Nephron progenitor cell (in vitro differentiated cells): ENCODE data around the gene SSH3.

ENCODE experiments used
- DNase-seq: peaks from one replicate; pipeline ENCODE4 v3.0.0; 2021
- H3K27ac Mint-ChIP-seq: 2 replicates; pipeline ENCODE4 v1.8.0; 2021; ENCODE audit warnings: mild to moderate bottlenecking, moderate library complexity, mixed read lengths
- H3K27me3 Mint-ChIP-seq: 2 replicates; pipeline ENCODE4 v1.8.0; 2021; ENCODE audit warnings: mild to moderate bottlenecking, low read depth, mixed read lengths; ENCODE audit not compliant: poor library complexity
- H3K36me3 Mint-ChIP-seq: 2 replicates; pipeline ENCODE4 v1.8.0; 2021; ENCODE audit warnings: low read depth, mixed read lengths
- H3K4me1 Mint-ChIP-seq: 2 replicates; pipeline ENCODE4 v1.8.0; 2021; ENCODE audit warnings: mixed read lengths
- H3K4me3 Mint-ChIP-seq: 2 replicates; pipeline ENCODE4 v1.8.0; 2021; ENCODE audit warnings: mild to moderate bottlenecking, moderate library complexity, mixed read lengths
- H3K9me3 Mint-ChIP-seq: 2 replicates; pipeline ENCODE4 v1.8.0; 2021; ENCODE audit warnings: mild to moderate bottlenecking, moderate library complexity, mixed read lengths
- CTCF ChIP-seq: fragments of 200-600 bp; sonication (generic); IDR thresholded peaks from 2 replicates; pipeline ENCODE4 v1.5.0; 2021; ENCODE audit warnings: antibody characterized with exemption

SSH3 gene

DNA sequence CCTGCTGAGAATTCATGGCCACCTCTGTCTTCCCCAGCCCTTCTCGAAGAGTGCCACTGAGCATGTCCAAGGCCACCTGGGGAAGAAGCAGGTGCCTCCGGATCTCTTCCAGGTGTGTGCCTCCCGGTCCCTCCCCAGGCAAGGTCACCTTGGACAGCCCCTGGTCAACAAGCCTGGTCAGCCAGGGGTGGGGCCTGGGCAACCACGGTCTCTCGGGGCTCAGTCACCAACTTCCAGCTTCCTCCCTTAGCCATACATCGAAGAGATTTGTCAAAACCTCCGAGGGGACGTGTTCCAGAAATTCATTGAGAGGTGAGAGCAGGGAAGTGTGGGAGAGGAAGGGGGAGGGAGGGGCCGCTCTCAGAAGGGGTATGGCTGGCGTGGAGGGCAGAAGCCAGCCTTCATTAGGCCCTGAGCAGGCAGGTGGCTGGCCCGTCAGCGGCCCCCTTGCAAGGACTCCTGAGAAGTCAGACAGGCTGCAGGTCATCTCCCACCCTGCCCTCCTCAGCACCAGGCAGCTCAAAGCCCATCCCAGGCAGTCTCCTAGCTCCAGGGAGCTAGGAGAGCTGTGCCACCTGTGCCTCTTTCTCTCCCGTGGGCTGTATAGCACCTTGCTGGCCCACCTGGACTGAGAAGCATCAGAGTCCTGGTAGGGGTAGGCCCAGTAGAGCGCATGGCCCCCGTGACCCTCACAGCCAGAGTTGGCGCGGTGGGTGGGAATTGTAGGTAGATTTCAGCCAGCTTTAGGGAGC lies 23.6 kb upstream of the SSH3 start:
- Mint-ChIP-seq H3K4me1 (peaks cover 30% of the 10 kb centered on the region), H3K36me3 (peaks cover 7% of the 10 kb centered on the region), H3K27ac (no peak overlapping the region), H3K27me3 (peaks cover 2% of the 10 kb centered on the region), H3K4me3 (no peak overlapping the region), H3K9me3 (no peaks in the 10 kb centered on the region)
- no peak for DNase-seq
- TF ChIP-seq CTCF: no peak

- H3K4me1 Mint-ChIP-seq: peaks cover 25% of the 10 kb centered on the region
- H3K4me3 Mint-ChIP-seq: no peak overlapping the region
Measured at GRCh38 chr11:67280341-67280787, 23.0 kb upstream of the SSH3 start.

GRCh38 chr11:67280788-67281551 lies 22.4 kb upstream of the SSH3 start:
- DNase-seq: no peak
- Mint-ChIP-seq H3K4me1 (peaks cover 19% of the 10 kb centered on the region), H3K27ac (no peak overlapping the region), H3K4me3 (no peak overlapping the region), H3K36me3 (peaks cover 7% of the 10 kb centered on the region), H3K27me3 (no peaks in the 10 kb centered on the region), H3K9me3 (no peaks in the 10 kb centered on the region)
- no peak for TF ChIP-seq CTCF

More at GRCh38 chr11:67280341-67280787, 23.0 kb upstream of the SSH3 start:
- peaks cover 2% of the 10 kb centered on the region for H3K27me3 Mint-ChIP-seq
- no peak overlapping the region for H3K27ac Mint-ChIP-seq
- H3K9me3 Mint-ChIP-seq: no peaks in the 10 kb centered on the region
- peaks cover 7% of the 10 kb centered on the region for H3K36me3 Mint-ChIP-seq
- no peak for DNase-seq
- TF ChIP-seq CTCF: no peak

- H3K36me3 Mint-ChIP-seq: peaks cover 7% of the 10 kb centered on the region
- no peaks in the 10 kb centered on the region for H3K27me3 Mint-ChIP-seq
- H3K9me3 Mint-ChIP-seq: no peaks in the 10 kb centered on the region
- DNase-seq: no peak
- H3K27ac Mint-ChIP-seq: no peak overlapping the region
- TF ChIP-seq CTCF: no peak
- H3K4me3 Mint-ChIP-seq: no peak overlapping the region
- peaks cover 12% of the 10 kb centered on the region for H3K4me1 Mint-ChIP-seq
Measured at GRCh38 chr11:67281552-67282150, 21.7 kb upstream of the SSH3 start.

GRCh38 chr11:67282155-67282875 lies 21.0 kb upstream of the SSH3 start:
- peaks cover 7% of the 10 kb centered on the region for H3K36me3 Mint-ChIP-seq
- H3K9me3 Mint-ChIP-seq: no peaks in the 10 kb centered on the region
- H3K4me1 Mint-ChIP-seq: peaks cover 11% of the 10 kb centered on the region
- no peak for TF ChIP-seq CTCF
- no peaks in the 10 kb centered on the region for H3K27me3 Mint-ChIP-seq
- H3K27ac Mint-ChIP-seq: no peak overlapping the region
- no peak for DNase-seq
- H3K4me3 Mint-ChIP-seq: no peak overlapping the region
